Stimulated activated effector memory CD8-positive, alpha-beta T cell treated with anti-CD3 and anti-CD28 coated beads, Interleukin-12 subunit alpha, Interleukin-12 subunit beta, amount 100 ng/mL, for 72 hours (primary cell): Measurements from ENCODE around the gene PRKG1.

Experiments
- ATAC-seq: fragments of 150-1000 bp; cut with Tn5 transposase; 2 replicates; pipeline ENCODE4 v1.10.0; 2021
- DNase-seq, 2 donors: peaks; one replicate each; pipeline ENCODE4 v3.0.0; 2021 to 2022; ENCODE audit warnings: low spot score in 2 of 2
- H3K27ac Mint-ChIP-seq: one replicate; pipeline ENCODE4 v1.8.0; 2022; ENCODE audit warnings: mild to moderate bottlenecking, mixed read lengths
- H3K36me3 Mint-ChIP-seq: one replicate; pipeline ENCODE4 v1.8.0; 2022; ENCODE audit warnings: mild to moderate bottlenecking, mixed read lengths
- H3K4me1 Mint-ChIP-seq: one replicate; pipeline ENCODE4 v1.8.0; 2022; ENCODE audit warnings: mixed read lengths
- H3K4me3 Mint-ChIP-seq: one replicate; pipeline ENCODE4 v1.8.0; 2022; ENCODE audit warnings: mild to moderate bottlenecking, mixed read lengths
- H3K9me3 Mint-ChIP-seq: one replicate; pipeline ENCODE4 v1.8.0; 2022; ENCODE audit warnings: mixed read lengths

Gene PRKG1

DNA sequence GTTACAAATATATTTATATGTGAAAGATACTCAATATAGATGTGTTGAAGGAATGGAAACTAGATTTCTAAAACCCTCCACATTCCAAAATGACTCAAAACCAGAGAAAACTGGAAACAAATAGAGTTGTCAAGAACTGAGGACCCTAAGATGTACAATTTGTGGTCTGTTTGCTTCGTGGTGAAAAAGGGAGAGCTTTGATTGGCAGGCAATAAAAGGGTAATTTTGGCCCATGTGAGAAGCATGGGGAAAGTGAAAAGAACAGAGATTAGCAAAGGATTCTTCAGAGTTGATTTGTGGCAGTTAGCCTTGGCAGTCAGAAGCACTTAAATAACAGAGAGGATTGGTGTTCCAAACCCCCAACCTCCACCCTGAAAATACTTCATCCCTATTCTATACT, 1202.7 kb downstream of the PRKG1 start:
- DNase-seq (no peak), ATAC-seq (no peak)
- Mint-ChIP-seq H3K27ac (no peak overlapping the region), H3K36me3 (no peaks in the 10 kb centered on the region), H3K4me1 (no peaks in the 10 kb centered on the region), H3K9me3 (peaks cover 6% of the 10 kb centered on the region), H3K4me3 (no peak overlapping the region)

DNA sequence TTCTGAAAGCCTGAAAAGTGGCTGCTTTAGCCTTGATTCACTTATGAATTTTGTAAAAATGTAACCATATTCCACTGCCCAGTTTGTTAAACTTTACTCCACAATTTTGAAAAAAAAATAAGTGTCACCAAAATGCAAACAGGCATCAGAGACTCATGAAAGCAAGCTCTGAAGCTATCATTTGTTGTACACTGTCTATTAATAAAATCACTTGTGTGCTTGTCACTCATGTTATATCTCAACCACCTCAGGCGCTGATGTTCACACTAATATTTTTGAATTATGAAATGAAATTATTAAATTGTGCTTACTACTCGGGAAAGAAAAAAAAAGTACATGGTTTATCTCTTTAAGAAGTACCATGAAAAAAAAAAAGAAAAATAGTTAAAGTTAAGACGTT, 1205.3 kb downstream of the PRKG1 start:
- H3K36me3 Mint-ChIP-seq: no peaks in the 10 kb centered on the region
- DNase-seq (no peak), ATAC-seq (no peak)
- H3K4me1 Mint-ChIP-seq: no peaks in the 10 kb centered on the region
- no peak overlapping the region for H3K27ac Mint-ChIP-seq
- H3K4me3 Mint-ChIP-seq: no peak overlapping the region
- H3K9me3 Mint-ChIP-seq: peaks cover 6% of the 10 kb centered on the region

DNA sequence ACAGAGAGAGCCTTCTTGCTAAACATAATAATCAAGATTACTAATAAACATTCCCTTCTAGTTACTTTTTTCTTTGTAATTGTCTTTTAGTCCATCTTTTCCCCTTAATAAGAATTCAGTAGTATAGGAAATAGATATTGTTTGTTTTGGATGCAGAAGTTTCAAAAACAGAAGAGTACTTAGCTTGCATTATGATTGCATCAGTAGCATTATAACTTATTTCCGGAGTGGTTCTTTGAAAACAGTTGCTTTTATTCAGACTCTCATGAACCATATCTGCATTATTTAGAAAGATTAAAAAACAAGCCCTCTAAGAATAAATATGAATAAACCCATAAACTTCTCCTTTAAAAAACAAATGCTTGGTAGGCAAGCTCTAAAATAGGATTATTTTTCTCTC, 1205.8 kb downstream of the PRKG1 start:
- H3K36me3 Mint-ChIP-seq: no peaks in the 10 kb centered on the region
- no peak overlapping the region for H3K27ac Mint-ChIP-seq
- peaks cover 4% of the 10 kb centered on the region for H3K9me3 Mint-ChIP-seq
- no peak for DNase-seq
- H3K4me1 Mint-ChIP-seq: no peaks in the 10 kb centered on the region
- H3K4me3 Mint-ChIP-seq: no peak overlapping the region
- ATAC-seq: no peak

DNA sequence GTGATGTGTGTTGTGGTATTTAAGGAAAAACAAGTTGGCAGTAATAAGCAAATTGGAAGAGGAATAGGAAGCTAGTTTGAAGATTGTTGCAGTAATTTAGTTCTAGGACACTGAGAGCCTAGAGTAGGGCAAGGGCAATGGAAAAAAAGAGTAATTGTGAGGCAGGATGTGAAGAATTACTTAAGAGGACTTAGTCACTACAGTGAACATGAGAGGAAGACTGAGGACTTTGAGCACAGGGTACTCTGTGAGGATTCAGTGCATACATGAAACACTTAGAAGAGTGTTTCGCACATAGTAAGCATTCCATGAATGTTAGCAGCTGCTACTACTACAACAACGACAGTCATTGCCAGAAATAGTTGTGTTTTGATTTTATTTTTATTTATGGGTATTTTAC, 1208.9 kb downstream of the PRKG1 start:
- Mint-ChIP-seq H3K4me1 (no peaks in the 10 kb centered on the region), H3K4me3 (no peak overlapping the region), H3K27ac (no peak overlapping the region), H3K36me3 (no peaks in the 10 kb centered on the region), H3K9me3 (peaks cover 3% of the 10 kb centered on the region)
- DNase-seq (no peak), ATAC-seq (no peak)

DNA sequence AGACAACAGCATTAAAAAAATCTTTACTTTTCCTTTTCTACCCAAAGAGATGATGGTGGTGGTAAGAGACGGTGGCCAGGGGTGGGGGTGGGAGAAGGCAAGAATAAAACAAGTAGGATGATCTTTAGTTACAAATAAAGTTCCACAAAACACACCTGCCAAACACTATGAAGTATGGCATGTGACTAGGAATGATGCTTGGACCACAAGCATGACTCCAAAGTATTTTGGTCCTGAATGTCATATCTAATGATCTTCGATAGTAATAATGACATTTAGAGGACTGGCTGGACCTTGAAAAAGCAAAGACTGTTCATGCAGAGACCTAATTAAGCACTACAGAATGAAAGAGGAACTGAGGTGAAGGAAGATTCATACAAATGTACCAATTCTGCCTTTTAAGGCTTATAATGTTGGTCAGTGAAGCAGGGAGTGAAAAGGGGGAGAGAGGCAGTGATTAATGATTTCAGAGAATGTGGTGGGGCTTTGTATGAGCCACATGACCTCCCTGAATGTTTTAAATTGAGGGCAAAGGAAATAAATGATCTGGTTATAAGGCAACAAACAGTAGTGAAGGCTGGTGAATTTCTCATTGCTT, 1210.2 kb downstream of the PRKG1 start:
- H3K4me3 Mint-ChIP-seq: no peak overlapping the region
- peaks cover 3% of the 10 kb centered on the region for H3K9me3 Mint-ChIP-seq
- H3K4me1 Mint-ChIP-seq: no peaks in the 10 kb centered on the region
- DNase-seq (no peak), ATAC-seq (no peak)
- no peaks in the 10 kb centered on the region for H3K36me3 Mint-ChIP-seq
- no peak overlapping the region for H3K27ac Mint-ChIP-seq

DNA sequence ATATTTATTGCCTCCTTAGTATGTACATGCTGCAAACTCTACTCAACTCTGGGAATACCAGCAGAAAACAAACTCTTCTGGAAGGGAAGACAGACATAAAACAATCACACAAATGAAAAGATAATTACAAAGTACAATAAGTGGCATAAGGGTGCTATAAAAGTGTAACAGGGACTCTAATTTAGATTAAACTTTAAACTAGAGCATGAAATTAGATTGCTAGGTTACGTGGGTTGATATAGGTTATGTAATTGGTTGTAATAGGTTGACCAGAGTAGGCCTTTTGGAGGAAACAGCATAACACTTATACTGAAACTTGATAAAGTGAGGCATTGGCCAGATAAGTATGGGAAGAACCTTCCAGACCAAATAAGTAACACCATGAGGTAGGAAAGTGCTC, 1213.6 kb downstream of the PRKG1 start:
- ATAC-seq (no peak), DNase-seq (no peak)
- no peak overlapping the region for H3K27ac Mint-ChIP-seq
- peaks cover 3% of the 10 kb centered on the region for H3K9me3 Mint-ChIP-seq
- H3K4me1 Mint-ChIP-seq: no peaks in the 10 kb centered on the region
- no peaks in the 10 kb centered on the region for H3K36me3 Mint-ChIP-seq
- H3K4me3 Mint-ChIP-seq: no peak overlapping the region

DNA sequence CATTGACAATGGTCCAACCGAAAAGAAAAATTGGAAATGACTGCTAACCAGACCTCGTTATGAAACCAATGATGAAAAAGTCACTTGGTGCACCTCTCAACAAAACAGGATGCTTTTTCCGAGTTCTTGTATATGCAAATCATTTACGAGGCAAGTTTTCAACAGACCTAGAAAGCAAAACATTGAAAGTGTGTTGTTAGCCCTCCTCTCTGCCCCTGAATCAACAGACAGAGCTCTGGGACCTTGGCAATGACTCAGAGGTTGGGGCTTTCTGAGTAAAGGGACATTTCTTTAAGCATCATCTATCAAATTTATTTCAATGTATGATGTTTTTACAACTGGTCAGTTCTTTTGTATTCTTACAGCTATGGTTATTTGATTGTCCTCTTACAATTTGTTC, 1223.5 kb downstream of the PRKG1 start:
- peaks cover 5% of the 10 kb centered on the region for H3K9me3 Mint-ChIP-seq
- DNase-seq (no peak), ATAC-seq (no peak)
- no peak overlapping the region for H3K27ac Mint-ChIP-seq
- H3K4me1 Mint-ChIP-seq: no peaks in the 10 kb centered on the region
- H3K4me3 Mint-ChIP-seq: no peak overlapping the region
- no peaks in the 10 kb centered on the region for H3K36me3 Mint-ChIP-seq

DNA sequence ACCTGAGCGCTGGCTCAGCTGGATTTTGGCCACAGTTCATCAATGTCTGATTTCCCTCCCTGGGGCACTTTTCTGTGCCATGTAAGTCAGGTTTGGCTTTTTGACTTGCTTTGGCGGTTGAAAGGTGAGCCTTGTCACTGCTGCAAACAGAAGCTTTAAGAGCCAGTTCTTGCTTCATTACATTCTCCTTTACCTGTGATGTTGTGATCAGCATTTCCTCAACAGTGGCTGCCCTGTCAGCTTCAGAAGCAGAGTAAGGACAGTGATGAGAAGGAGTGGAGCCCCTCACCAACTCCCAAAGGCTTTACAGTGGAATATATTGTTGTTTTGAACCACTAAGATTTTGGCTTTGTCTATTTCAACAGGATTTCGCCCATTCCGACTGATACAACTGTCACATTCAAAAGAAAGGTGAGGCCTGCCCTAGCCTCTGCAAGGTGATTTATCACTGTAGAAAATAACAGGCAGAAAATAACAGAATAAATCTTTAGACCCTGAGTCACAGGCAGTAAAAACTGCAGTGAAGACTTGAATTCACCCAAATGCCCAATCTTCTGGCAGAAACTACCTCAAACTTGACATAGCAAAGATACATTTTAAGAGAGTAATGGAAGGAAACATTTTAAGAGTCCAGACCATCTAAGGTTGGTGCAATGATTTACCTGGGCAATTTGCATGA, 1226.5 kb downstream of the PRKG1 start:
- no peaks in the 10 kb centered on the region for H3K4me1 Mint-ChIP-seq
- DNase-seq (no peak), ATAC-seq (no peak)
- H3K4me3 Mint-ChIP-seq: no peak overlapping the region
- no peaks in the 10 kb centered on the region for H3K36me3 Mint-ChIP-seq
- H3K27ac Mint-ChIP-seq: no peak overlapping the region
- peaks cover 5% of the 10 kb centered on the region for H3K9me3 Mint-ChIP-seq

DNA sequence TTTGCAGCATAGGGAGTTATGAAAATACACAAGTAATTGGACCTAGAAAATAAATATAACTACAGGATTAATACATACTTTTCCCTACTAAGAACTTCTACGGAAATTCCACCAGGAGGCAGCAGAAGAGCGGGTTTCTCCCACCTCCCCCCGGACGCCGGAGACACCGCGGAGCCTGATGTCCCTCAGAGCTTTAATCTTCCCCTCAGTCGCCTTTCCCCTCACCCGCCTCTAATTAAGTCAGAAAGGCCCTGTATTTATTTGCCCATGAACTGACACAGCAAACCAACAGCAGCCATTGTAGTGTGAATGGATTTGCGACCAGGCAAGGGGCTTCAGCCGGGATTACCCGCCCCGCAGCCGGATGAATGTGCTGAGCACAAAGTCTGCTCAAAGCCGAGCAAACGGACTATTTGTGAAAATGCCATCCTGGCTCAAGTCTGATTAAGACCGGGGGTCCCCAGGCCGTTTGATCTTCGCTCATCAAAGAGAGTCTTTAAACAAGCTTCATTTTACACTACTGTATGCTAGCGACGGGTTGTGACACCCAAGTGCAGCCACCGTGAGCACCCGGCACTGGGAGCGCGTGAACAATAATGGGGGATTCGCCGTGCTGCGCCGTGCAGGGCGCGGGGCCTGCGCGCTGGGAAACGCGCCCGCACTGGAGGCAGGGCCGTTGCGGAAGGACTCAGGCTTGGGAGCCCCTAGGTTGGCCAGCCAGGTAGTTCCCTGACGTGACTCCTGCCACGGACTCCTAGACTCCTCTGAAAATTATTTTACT, 1234.2 kb downstream of the PRKG1 start:
- Mint-ChIP-seq H3K4me1 (no peaks in the 10 kb centered on the region), H3K27ac (no peak overlapping the region), H3K36me3 (no peaks in the 10 kb centered on the region), H3K4me3 (no peak overlapping the region), H3K9me3 (no peaks in the 10 kb centered on the region)
- no peak for DNase-seq
- ATAC-seq: no peak

DNA sequence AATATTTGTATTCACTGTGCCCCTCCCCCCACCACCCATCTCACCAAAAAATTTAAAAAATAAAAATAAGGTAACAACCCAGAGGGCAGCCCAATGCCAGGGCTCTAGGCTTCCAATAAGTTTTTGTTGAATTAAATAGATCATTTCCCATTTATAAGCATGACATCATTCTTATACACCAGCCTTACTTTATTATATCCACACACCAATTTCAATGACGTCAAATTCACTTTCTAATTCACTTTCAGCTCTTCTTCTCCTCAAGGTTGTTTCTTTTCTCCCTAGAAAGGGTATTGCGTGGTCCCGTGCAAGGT, 1238.6 kb downstream of the PRKG1 start:
- Mint-ChIP-seq H3K36me3 (peaks cover 6% of the 10 kb centered on the region), H3K27ac (no peak overlapping the region), H3K4me3 (no peak overlapping the region), H3K9me3 (no peaks in the 10 kb centered on the region), H3K4me1 (no peaks in the 10 kb centered on the region)
- no peak for DNase-seq
- ATAC-seq: no peak

DNA sequence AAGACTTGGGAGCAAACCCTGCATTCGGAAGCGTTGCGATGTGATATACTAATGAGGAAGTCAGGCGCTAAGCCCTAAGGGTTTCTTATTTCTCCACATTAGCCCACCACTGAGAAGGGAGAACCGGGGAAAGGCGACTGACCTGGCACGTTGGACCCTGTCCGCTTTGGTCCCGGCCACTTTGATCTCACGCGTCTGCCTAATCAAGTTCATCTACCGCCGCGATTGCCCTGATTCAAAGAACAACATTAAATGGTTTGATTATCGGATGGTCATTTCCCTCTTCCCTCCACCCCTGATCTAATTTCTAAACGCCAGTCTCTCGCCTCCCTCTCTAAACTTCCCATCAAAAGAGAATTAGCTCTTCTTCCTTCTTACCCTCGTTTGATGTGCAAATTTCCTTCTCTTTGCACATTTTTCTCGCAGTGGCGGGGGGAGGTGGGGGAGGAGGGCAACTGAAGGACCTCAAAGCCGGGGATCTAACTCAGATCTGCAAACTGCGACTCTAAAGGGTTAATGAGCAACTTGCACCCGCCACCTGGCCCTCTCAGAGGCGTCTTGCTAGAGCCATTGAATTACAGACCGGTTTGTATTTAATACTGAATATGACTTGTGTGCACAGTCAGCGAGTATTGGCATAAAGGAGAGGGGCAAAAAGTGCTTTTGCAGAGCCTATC, 1239.1 kb downstream of the PRKG1 start:
- Mint-ChIP-seq H3K9me3 (no peaks in the 10 kb centered on the region), H3K4me1 (no peaks in the 10 kb centered on the region), H3K36me3 (peaks cover 6% of the 10 kb centered on the region), H3K27ac (no peak overlapping the region), H3K4me3 (no peak overlapping the region)
- no peak for DNase-seq
- no peak for ATAC-seq

DNA sequence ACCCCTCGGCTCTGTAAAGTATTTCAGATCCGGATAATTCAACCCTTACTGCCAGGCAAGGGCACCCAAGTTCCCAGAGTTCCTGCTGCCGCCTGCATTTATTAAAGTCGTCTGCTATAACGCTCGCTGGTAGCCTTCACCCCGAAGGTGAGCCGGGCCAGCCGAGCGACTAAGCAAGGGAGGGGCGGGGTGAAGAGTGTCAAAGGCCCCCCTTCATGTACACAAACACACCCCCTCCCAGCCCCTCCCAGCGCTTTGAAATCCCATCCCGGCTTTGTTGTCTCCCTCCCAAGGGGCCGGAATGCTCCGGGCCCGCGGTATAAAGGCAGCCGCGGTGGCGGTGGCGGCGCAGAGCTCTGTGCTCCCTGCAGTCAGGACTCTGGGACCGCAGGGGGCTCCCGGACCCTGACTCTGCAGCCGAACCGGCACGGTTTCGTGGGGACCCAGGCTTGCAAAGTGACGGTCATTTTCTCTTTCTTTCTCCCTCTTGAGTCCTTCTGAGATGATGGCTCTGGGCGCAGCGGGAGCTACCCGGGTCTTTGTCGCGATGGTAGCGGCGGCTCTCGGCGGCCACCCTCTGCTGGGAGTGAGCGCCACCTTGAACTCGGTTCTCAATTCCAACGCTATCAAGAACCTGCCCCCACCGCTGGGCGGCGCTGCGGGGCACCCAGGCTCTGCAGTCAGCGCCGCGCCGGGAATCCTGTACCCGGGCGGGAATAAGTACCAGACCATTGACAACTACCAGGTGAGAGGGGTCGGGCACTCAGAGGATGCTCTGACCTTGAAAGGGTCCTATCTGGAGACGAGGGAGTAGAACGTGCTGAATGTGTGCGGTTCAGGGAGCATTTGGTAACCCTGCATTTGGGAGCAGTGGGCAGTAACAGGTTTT, 1239.9 kb downstream of the PRKG1 start, which contains the start of gene DKK1:
DKK1 (plus strand) TSS at position 349 of the 889 bp plus-strand sequence; CDS start at position 503, 154 bp downstream.
- Mint-ChIP-seq H3K9me3 (no peaks in the 10 kb centered on the region), H3K36me3 (peaks cover 6% of the 10 kb centered on the region), H3K4me3 (peak within 1 kb of the TSS; percentile 30), H3K4me1 (no peaks in the 10 kb centered on the region), H3K27ac (no peak within 1 kb of the TSS)
- DNase-seq (no peak), ATAC-seq (peak; percentile 24)

DNA sequence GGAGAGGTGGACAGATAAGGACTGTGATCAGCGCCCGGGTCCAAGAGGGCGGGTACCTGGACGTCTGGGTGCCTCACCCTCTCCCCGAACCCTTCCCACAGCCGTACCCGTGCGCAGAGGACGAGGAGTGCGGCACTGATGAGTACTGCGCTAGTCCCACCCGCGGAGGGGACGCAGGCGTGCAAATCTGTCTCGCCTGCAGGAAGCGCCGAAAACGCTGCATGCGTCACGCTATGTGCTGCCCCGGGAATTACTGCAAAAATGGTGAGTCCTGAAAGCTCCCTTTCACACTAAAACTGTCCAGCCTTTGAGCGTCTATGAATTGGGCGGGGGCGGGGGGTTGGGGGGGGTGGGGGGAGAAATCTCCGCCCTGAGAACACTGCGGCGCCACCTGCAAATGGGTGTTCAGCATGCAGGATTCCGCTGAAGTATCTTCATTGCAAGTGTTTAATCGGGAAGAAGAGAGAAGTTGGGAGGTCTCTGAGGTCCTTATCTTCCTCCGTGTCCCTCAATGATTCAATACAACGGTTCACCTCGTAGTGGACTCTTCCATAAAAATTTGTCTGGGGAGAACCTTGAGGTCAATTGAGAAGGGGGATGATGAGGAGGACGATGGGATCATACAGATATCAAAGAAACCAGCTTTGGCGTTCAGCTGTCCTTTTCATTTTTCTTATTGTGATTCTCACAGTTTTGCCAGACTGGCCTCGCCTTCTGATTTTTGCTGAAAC, 1240.7 kb downstream of the PRKG1 start:
- ATAC-seq (no peak), DNase-seq (no peak)
- H3K9me3 Mint-ChIP-seq: no peaks in the 10 kb centered on the region
- H3K4me1 Mint-ChIP-seq: no peaks in the 10 kb centered on the region
- no peak overlapping the region for H3K27ac Mint-ChIP-seq
- H3K4me3 Mint-ChIP-seq: no peak overlapping the region
- peaks cover 6% of the 10 kb centered on the region for H3K36me3 Mint-ChIP-seq

DNA sequence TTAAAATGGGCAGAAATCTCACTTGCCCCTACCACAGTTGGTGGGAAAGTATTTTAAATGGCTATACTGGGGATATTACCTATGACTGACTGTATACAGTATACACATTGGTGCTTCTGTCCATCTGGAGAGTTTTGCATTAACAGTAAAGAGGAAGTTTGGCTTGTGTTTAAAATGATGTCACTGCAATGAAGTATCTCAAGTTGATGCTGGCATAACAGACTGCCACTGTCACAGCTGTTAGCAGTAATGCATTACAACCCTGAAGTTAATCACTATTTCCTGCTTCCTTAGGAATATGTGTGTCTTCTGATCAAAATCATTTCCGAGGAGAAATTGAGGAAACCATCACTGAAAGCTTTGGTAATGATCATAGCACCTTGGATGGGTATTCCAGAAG, 1241.7 kb downstream of the PRKG1 start:
- Mint-ChIP-seq H3K9me3 (no peaks in the 10 kb centered on the region), H3K36me3 (peaks cover 6% of the 10 kb centered on the region), H3K27ac (no peak overlapping the region), H3K4me1 (no peaks in the 10 kb centered on the region), H3K4me3 (no peak overlapping the region)
- no peak for ATAC-seq
- DNase-seq: no peak
